B cell (primary cell): Measurements from ENCODE around the gene DLG2. TPM values are rescaled to one million over a fixed set of nuclear protein-coding genes. Genes with fewer than 3 reads are reported as not detected.

Experiments
- ATAC-seq: fragments of 200-7000 bp; cut with Tn5 transposase; one replicate; pipeline ENCODE4 v1.10.0; 2021; ENCODE audit warnings: low read depth, mild to moderate bottlenecking, moderate number of reproducible peaks, moderate library complexity
- CTCF ChIA-PET: fragments of 350-600 bp; sonication (Branson Sonifier 250); formaldehyde crosslinking; loops from one replicate; lab custom pipeline; 2021; ENCODE audit warnings: antibody characterized with exemption, inconsistent platforms; lab: Charles Lee
- POLR2A ChIA-PET: fragments of 350-600 bp; sonication (Branson Sonifier 250); formaldehyde crosslinking; loops from one replicate; lab custom pipeline; 2021; ENCODE audit warnings: antibody characterized with exemption; lab: Charles Lee
- DNase-seq: peaks from one replicate; pipeline ENCODE4 v3.0.0; 2013
- H2AFZ ChIP-seq: 2 replicates; pipeline ENCODE4 v1.6.1; 2012; ENCODE audit warnings: mild to moderate bottlenecking, low read depth, low read length; ENCODE audit not compliant: insufficient read depth, poor library complexity, severe bottlenecking
- H3K27ac ChIP-seq, 2 donors: 1 replicate in 1 of 2; 2 replicates in 1 of 2; pipeline ENCODE4 v1.5.1; 2012 to 2013; ENCODE audit warnings: low read length in 2 of 2, mild to moderate bottlenecking in 2 of 2, moderate library complexity in 1 of 2
- H3K27me3 ChIP-seq, 4 experiments: fragments of 200-600 bp in 1 of 4; sonication (generic) in 1 of 4; replicated peaks in 1 of 4; 1 replicate in 2 of 4; 2 replicates in 2 of 4; pipeline versions ENCODE4 v1.6.1 to v1.7.0; 2013 to 2016; ENCODE audit warnings: low read length in 3 of 4, mild to moderate bottlenecking in 2 of 4, mixed read lengths in 1 of 4, moderate library complexity in 1 of 4; ENCODE audit not compliant: insufficient read depth in 4 of 4, control insufficient read depth in 3 of 4; ENCODE audit errors: control extremely low read depth in 1 of 4
- H3K36me3 ChIP-seq, 2 experiments: replicated peaks in 1 of 2; 1 replicate in 1 of 2; 2 replicates in 1 of 2; pipeline versions ENCODE4 v1.6.1 to v1.7.1; 2013; ENCODE audit warnings: low read length in 1 of 2; ENCODE audit not compliant: insufficient read depth in 2 of 2, control insufficient read depth in 1 of 2; ENCODE audit errors: control extremely low read depth in 1 of 2, extremely low read depth in 1 of 2
- H3K4me1 ChIP-seq, 2 donors: fragments of 200-600 bp in 1 of 2; sonication (generic) in 1 of 2; 1 replicate in 1 of 2; 2 replicates in 1 of 2; pipeline versions ENCODE4 v1.5.1 to v1.6.1; 2013 to 2017; ENCODE audit warnings: low read length in 2 of 2; ENCODE audit not compliant: control insufficient read depth in 2 of 2, insufficient read depth in 2 of 2
- H3K4me2 ChIP-seq: replicated peaks from 2 replicates; pipeline ENCODE3; 2012; ENCODE audit warnings: mild to moderate bottlenecking, low read depth, low read length; ENCODE audit not compliant: poor library complexity, severe bottlenecking
- H3K4me3 ChIP-seq, 5 experiments: fragments of 200-600 bp in 1 of 5; sonication (generic) in 1 of 5; 1 replicate in 3 of 5; 2 replicates in 2 of 5; pipeline versions ENCODE4 v1.5.1 to v1.7.0; 2011 to 2016; ENCODE audit warnings: low read length in 4 of 5, mild to moderate bottlenecking in 4 of 5, low read depth in 2 of 5, control low read depth in 1 of 5, moderate library complexity in 1 of 5; ENCODE audit not compliant: insufficient read depth in 1 of 5; ENCODE audit errors: control extremely low read depth in 1 of 5, extremely low read depth in 1 of 5
- H3K79me2 ChIP-seq: fragments of 200-600 bp; sonication (generic); one replicate; pipeline ENCODE4 v1.6.0; 2016; ENCODE audit warnings: low read length; ENCODE audit not compliant: control insufficient read depth, insufficient read depth
- H3K9ac ChIP-seq: fragments of 200-600 bp; sonication (generic); 2 replicates; pipeline ENCODE4 v1.6.1; 2017; ENCODE audit warnings: mild to moderate bottlenecking, low read length, moderate library complexity
- H3K9me3 ChIP-seq, 3 donors: one replicate each; pipeline versions ENCODE4 v1.6.1 to v1.7.1; 2013; ENCODE audit warnings: low read length in 2 of 3; ENCODE audit not compliant: control insufficient read depth in 2 of 3, insufficient read depth in 1 of 3; ENCODE audit errors: control extremely low read depth in 1 of 3
- H4K20me1 ChIP-seq: 2 replicates; pipeline ENCODE4 v1.6.0; 2012; ENCODE audit warnings: mild to moderate bottlenecking, low read length; ENCODE audit not compliant: insufficient read depth, control insufficient read depth, poor library complexity, severe bottlenecking
- H3K27ac Mint-ChIP-seq: one replicate; pipeline ENCODE4 v1.8.0; 2021; ENCODE audit warnings: mixed read lengths
- H3K27me3 Mint-ChIP-seq: one replicate; pipeline ENCODE4 v1.8.0; 2021; ENCODE audit warnings: mixed read lengths
- H3K4me1 Mint-ChIP-seq: one replicate; pipeline ENCODE4 v1.8.0; 2021; ENCODE audit warnings: mixed read lengths
- H3K4me3 Mint-ChIP-seq: one replicate; pipeline ENCODE4 v1.8.0; 2021; ENCODE audit warnings: mixed read lengths
- H3K9me3 Mint-ChIP-seq: one replicate; pipeline ENCODE4 v1.8.0; 2022; ENCODE audit warnings: mixed read lengths; ENCODE audit not compliant: insufficient read depth
- EZH2 ChIP-seq: IDR thresholded peaks from 2 replicates; pipeline ENCODE4 v1.6.1; 2012; ENCODE audit warnings: borderline replicate concordance, low read depth, mild to moderate bottlenecking, moderate library complexity, low read length; ENCODE audit not compliant: insufficient read depth, poor library complexity, severe bottlenecking
- WGBS: methylation state at CpG from one replicate; pipeline ENCODE4 v1.1.5; 2013; ENCODE audit warnings: missing lambda C conversion rate; ENCODE audit not compliant: insufficient coverage; 5-methylcytosine and 5-hydroxymethylcytosine counted together
- intact Hi-C: fragments of 100-400 bp; cut with micrococcal nuclease; formaldehyde crosslinking; loops from one replicate; pipeline ENCODE4 v1.10.0; 2022
- polyA plus RNA-seq: library from polyadenylated mRNA; depleted of rRNA; stranded (reverse); fragments of >200 nt; gene quantifications from 2 replicates; pipeline ENCODE4 v1.2.3, GENCODE V29; 2012
- total RNA-seq, 2 donors: library from RNA; stranded (reverse); fragments of 120-200 nt in 1 of 2; gene quantifications; 1 replicate in 1 of 2; 2 replicates in 1 of 2; pipeline versions ENCODE4 v1.2.3 to v1.2.4, GENCODE V29; 2013 to 2022
- TF ChIP-seq, protein P1 (sequence below): fragments of 200-600 bp; IDR thresholded peaks from one replicate; pipeline ENCODE4 v1.8.0; 2022; ENCODE audit warnings: antibody characterized with exemption, mild to moderate bottlenecking

The DLG2 gene
- total and polyA plus RNA-seq, 2 donors (not counting 1 experiment from before 2014, with no cell fraction given): 0.54 to 5.4 TPM

DNA sequence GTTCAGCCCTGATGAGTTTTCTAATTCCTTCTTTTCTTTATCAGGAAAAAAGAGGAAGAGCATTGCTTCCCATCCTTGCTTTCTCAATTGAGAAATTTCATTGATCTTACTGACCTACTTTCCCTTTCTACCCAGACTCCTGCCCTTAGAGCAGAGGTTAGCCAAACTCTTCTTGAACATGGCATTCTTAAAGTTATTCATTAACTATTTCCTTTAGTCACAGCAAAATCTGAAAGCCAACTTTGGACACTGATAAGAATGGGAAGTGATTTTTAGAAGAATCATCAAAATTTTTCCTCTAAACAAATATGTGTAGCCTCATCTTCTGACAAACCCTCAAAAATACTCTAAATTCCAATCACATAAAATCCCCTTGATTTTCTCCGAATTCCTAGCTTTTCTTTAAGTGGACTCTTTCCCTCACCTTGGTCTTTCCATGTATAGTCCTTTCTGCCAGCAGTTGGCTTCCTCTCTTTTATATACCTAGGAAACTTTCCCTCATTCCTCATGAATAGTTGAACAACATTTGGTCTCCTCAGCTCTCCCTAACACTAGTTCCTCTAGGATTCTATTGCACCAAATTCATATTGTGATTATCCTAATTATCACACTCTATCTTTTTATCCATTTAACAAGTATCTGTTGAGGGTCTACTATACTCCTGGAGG, 1774.2 kb downstream of the DLG2 start:
- DNase-seq (no peak), ATAC-seq (no peak)
- Mint-ChIP-seq H3K4me3 (no peak overlapping the region), H3K4me1 (no peaks in the 10 kb centered on the region), H3K27me3 (no peaks in the 10 kb centered on the region), H3K9me3 (peaks cover 5% of the 10 kb centered on the region), H3K27ac (no peak overlapping the region)
- no peak overlapping the region for H2AFZ ChIP-seq
- H3K9me3 ChIP-seq: no peaks in the 10 kb centered on the region
- no peak overlapping the region for H3K27ac ChIP-seq
- H3K36me3 ChIP-seq: no peaks in the 10 kb centered on the region
- peaks cover 0 to 3% (median 0%) of the 10 kb centered on the region in 4 experiments for H3K27me3 ChIP-seq
- intact Hi-C loops: no loop called here
- no peaks in the 10 kb centered on the region for H3K4me1 ChIP-seq
- 83% methylated on average over 1 of the region's 1 CpG for WGBS
- no peak overlapping the region for H3K4me2 ChIP-seq
- TF ChIP-seq, protein P1, sequence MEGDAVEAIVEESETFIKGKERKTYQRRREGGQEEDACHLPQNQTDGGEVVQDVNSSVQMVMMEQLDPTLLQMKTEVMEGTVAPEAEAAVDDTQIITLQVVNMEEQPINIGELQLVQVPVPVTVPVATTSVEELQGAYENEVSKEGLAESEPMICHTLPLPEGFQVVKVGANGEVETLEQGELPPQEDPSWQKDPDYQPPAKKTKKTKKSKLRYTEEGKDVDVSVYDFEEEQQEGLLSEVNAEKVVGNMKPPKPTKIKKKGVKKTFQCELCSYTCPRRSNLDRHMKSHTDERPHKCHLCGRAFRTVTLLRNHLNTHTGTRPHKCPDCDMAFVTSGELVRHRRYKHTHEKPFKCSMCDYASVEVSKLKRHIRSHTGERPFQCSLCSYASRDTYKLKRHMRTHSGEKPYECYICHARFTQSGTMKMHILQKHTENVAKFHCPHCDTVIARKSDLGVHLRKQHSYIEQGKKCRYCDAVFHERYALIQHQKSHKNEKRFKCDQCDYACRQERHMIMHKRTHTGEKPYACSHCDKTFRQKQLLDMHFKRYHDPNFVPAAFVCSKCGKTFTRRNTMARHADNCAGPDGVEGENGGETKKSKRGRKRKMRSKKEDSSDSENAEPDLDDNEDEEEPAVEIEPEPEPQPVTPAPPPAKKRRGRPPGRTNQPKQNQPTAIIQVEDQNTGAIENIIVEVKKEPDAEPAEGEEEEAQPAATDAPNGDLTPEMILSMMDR: no peak
- TF ChIP-seq EZH2: no peak
- H3K79me2 ChIP-seq: no peaks in the 10 kb centered on the region
- ChIA-PET CTCF (no interaction called here), POLR2A (no interaction called here)
- no peaks in the 10 kb centered on the region for H4K20me1 ChIP-seq
- no peak overlapping the region for H3K9ac ChIP-seq
- H3K4me3 ChIP-seq: no peak overlapping the region

DNA sequence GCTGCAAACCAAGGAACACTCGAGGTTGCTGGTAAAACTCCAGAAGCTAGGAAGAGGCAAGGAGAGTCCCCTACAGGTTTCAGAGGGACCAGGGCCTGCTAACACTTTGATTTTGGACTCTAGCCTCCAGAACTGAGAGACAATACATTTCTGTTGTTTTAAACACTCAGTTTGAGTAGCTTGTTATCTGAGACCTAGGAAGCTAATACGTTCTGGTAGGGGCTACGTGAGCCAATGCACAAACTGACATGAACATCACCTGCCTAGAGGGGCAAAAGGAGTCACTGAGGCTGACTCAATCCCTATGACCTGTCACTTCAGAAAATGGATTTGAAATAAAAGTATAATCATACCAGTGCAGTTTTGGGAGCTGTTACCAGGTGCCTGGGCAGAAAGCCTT, 1775.1 kb downstream of the DLG2 start:
- H3K36me3 ChIP-seq: no peaks in the 10 kb centered on the region
- no peaks in the 10 kb centered on the region for H3K79me2 ChIP-seq
- Mint-ChIP-seq H3K4me1 (no peaks in the 10 kb centered on the region), H3K4me3 (no peak overlapping the region), H3K9me3 (peaks cover 4% of the 10 kb centered on the region), H3K27me3 (no peaks in the 10 kb centered on the region), H3K27ac (no peak overlapping the region)
- TF ChIP-seq EZH2: no peak
- TF ChIP-seq, protein P1: no peak
- no peaks in the 10 kb centered on the region for H3K9me3 ChIP-seq
- H3K27me3 ChIP-seq: peaks cover 0 to 3% (median 0%) of the 10 kb centered on the region in 4 experiments
- WGBS: 97% methylated on average over 3 of the region's 3 CpGs
- no peak overlapping the region for H3K4me2 ChIP-seq
- intact Hi-C loops: no loop called here
- DNase-seq (no peak), ATAC-seq (no peak)
- H4K20me1 ChIP-seq: no peaks in the 10 kb centered on the region
- no peak overlapping the region for H3K4me3 ChIP-seq
- no peak overlapping the region for H3K27ac ChIP-seq
- no peak overlapping the region for H3K9ac ChIP-seq
- ChIA-PET POLR2A (no interaction called here), CTCF (no interaction called here)
- H2AFZ ChIP-seq: no peak overlapping the region
- H3K4me1 ChIP-seq: no peaks in the 10 kb centered on the region
